ENCODE data around the gene ENTPD2.

Gene ENTPD2

DNA sequence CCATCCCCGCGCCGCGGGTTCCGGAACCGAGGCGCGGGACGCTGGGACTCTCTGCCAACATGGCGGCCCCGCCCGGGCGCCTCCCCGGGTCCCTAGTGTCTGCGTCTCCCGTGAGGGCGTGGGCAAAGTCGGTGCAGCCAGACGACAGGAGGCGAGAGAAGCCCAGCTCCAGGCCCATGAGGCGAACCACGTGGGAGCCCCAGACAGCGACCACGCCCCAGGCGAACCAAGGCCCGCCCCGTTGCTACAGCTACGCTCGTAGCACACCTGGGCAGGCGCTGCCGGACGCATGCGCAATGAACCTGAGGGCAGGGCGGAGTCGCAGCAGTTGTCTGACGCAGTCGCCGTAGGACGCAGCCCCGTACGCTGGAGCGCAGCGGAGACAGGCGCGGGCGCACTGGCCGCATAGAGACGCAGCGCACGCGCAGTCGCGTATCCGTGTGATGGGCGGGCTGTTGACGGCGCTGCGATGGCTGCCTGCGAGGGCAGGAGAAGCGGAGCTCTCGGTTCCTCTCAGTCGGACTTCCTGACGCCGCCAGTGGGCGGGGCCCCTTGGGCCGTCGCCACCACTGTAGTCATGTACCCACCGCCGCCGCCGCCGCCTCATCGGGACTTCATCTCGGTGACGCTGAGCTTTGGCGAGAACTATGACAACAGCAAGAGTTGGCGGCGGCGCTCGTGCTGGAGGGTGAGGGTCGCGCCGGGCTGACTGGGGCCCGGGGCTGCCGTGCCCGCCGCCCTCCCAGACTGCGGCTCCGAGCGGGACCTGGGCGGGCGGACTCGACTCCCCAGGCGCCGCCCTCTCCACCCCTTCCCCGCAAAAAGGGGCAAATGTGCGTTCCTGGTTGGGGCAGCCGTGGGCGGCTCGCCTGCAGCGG, 32.9 kb upstream of the ENTPD2 start, which contains the start of gene MAN1B1:
Gene MAN1B1 (plus strand): TSS at position 455 of the 878 bp plus-strand sequence. CDS start 15 bp downstream, at position 470.
- peak; percentile 99 for DNase-seq (ENCODE audit: extremely low spot score)
- CTCF ChIA-PET: interaction anchor here (0.6 to 1.6 kb wide), 10 partner anchors 9 to 141 kb away, joined by 3 to 8 read pairs (median 4); partner anchors contain the start of genes ABCA2 and UAP1L1
- POLR2A ChIA-PET: interaction anchor here (0.7 to 2.4 kb wide), 32 partner anchors 9 to 312 kb away, joined by 3 to 27 read pairs (median 4); partner anchors contain the start of genes ANAPC2, LRRC26, RNF224 and SAPCD2
- TF ChIP-seq PKNOX1 (IDR thresholded peaks at IDR 0.05): peak; percentile 92
- TF ChIP-seq FOXA1 (IDR thresholded peaks at IDR 0.05): no peak
- TF ChIP-seq L3MBTL2 (conservative IDR thresholded peaks at IDR 0.05): peak; percentile 56; the same call in 1 of the 2 replicates
- TF ChIP-seq HDGF (IDR thresholded peaks at IDR 0.05; ENCODE audit: borderline replicate concordance): peak; percentile 43; the same call in 1 of the 2 replicates
- no peak for TF ChIP-seq FOXK2 (IDR thresholded peaks at IDR 0.05)
- no peak for TF ChIP-seq ZNF384 (IDR thresholded peaks at IDR 0.05)
- no peak for TF ChIP-seq LEF1 (IDR thresholded peaks at IDR 0.05; ENCODE audit: borderline replicate concordance)
- no peak for TF ChIP-seq ARNT (IDR thresholded peaks at IDR 0.05)
- TF ChIP-seq SP1 (IDR thresholded peaks at IDR 0.05): no peak
- TF ChIP-seq FOXM1 (IDR thresholded peaks at IDR 0.05; ENCODE audit: borderline replicate concordance): no peak
- no peak for TF ChIP-seq CTBP1 (IDR thresholded peaks at IDR 0.05; ENCODE audit: borderline replicate concordance)
- TF ChIP-seq SUZ12 (IDR thresholded peaks at IDR 0.05): no peak
- no peak for TF ChIP-seq ELF4 (IDR thresholded peaks at IDR 0.05)
- TF ChIP-seq BHLHE40 (IDR thresholded peaks at IDR 0.05; ENCODE audit: borderline replicate concordance): no peak
- peak; percentile 53; the same call in 1 of the 2 replicates for TF ChIP-seq TARDBP (IDR thresholded peaks at IDR 0.05)
- no peak for TF ChIP-seq NFRKB (IDR thresholded peaks at IDR 0.05)

DNA sequence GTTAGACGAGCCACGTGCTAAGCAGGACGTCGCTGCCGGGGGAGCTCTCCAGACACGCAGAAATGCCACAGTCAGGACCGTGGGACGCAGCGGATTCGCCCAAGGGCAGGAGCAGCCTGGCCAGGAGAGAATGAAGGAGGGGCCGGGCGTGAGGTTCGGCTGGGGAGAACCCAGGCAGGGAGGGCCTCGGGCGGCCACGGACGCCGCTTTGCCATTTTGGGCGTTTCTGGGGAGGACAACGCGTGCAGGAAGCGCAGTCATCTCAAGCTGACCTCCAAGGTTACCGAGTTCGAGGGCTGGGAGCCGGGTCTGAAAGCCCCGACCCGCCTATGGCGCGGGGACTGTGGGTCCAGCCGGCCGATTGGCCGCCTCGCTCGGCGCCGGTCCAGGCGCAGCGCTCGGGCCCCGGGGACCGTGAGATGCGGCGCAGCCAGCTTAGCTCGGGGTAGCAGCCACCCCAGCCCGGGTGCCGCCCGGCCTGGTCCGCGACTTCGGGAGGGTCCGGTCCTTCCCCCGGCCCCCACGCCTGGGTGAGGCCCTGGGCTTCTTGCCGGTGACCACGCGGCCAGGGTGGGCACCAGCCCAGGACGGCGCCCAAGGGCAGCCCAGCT, 32.2 kb upstream of the ENTPD2 start:
- POLR2A ChIA-PET: interaction anchor here (0.7 to 2.4 kb wide), 24 partner anchors 9 to 311 kb away, joined by 3 to 27 read pairs (median 4); partner anchors contain the start of genes ANAPC2, LRRC26, RNF224 and SAPCD2
- CTCF ChIA-PET: interaction anchor here (0.6 to 1.6 kb wide), 8 partner anchors 9 to 140 kb away, joined by 3 to 8 read pairs (median 4); partner anchors contain the start of genes ABCA2 and UAP1L1
- DNase-seq (ENCODE audit: extremely low spot score): no peak
- no peak for TF ChIP-seq FOXA1 (IDR thresholded peaks at IDR 0.05)
- TF ChIP-seq L3MBTL2 (conservative IDR thresholded peaks at IDR 0.05): peak; percentile 38

- CTCF ChIA-PET: no interaction called here
- TF ChIP-seq BHLHE40 (IDR thresholded peaks at IDR 0.05; ENCODE audit: borderline replicate concordance) (no peak), FOXK2 (IDR thresholded peaks at IDR 0.05) (no peak), NFRKB (IDR thresholded peaks at IDR 0.05) (no peak), ELF4 (IDR thresholded peaks at IDR 0.05) (no peak), SUZ12 (IDR thresholded peaks at IDR 0.05) (no peak), FOXA1 (IDR thresholded peaks at IDR 0.05) (no peak), HDGF (IDR thresholded peaks at IDR 0.05; ENCODE audit: borderline replicate concordance) (no peak), ARNT (IDR thresholded peaks at IDR 0.05) (no peak), L3MBTL2 (conservative IDR thresholded peaks at IDR 0.05) (no peak), ZNF384 (IDR thresholded peaks at IDR 0.05) (no peak), FOXM1 (IDR thresholded peaks at IDR 0.05; ENCODE audit: borderline replicate concordance) (no peak), PKNOX1 (IDR thresholded peaks at IDR 0.05) (no peak), SP1 (IDR thresholded peaks at IDR 0.05) (no peak), CTBP1 (IDR thresholded peaks at IDR 0.05; ENCODE audit: borderline replicate concordance) (no peak)
- no peak for DNase-seq (ENCODE audit: extremely low spot score)
- POLR2A ChIA-PET: interaction anchor here (1.1 to 1.9 kb wide), 2 partner anchors 14 to 45 kb away, joined by 3 to 7 read pairs; partner anchors contain the start of gene SAPCD2
Measured at GRCh38 chr9:137084526-137084925, 30.7 kb upstream of the ENTPD2 start.

DNA sequence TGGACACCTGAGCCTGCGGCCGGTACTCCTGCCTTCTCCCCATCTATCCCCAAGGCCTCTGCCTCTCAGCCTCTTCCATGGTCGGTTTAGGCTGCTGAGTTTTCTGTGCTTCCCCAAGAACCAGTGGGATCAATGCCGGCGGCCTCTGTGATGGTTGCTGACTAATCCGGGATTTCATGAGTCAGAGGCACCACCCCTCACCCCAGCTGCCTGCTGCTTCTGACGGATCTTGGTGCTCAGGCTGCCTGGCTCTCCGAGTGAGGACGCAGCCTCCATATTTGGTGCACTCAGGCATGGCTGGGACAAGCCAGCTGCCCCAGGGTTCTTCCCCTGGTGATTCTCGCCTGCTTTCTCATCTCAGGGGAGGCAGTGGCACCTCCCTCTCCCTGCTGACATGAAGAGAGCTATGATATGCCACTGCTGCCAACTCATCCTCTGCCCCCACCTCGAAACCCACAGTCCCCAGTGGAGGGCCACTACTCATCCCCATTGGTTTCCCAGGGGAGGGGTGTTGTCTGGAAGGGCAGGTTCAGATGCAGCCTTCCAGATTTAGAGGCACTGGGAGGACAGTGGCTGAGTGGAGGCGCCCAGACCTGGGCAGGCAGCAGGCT, 29.6 kb upstream of the ENTPD2 start:
- POLR2A ChIA-PET: interaction anchor here (1.1 to 1.9 kb wide), 2 partner anchors 13 to 46 kb away, joined by 3 to 7 read pairs; partner anchors contain the start of gene SAPCD2

More for the DNA sequence above, 29.6 kb upstream of the ENTPD2 start:
- no peak for TF ChIP-seq NFRKB (IDR thresholded peaks at IDR 0.05)
- TF ChIP-seq BHLHE40 (IDR thresholded peaks at IDR 0.05; ENCODE audit: borderline replicate concordance): no peak
- no peak for TF ChIP-seq TARDBP (IDR thresholded peaks at IDR 0.05)
- TF ChIP-seq ELF4 (IDR thresholded peaks at IDR 0.05): no peak
- no peak for TF ChIP-seq PKNOX1 (IDR thresholded peaks at IDR 0.05)
- no peak for TF ChIP-seq LEF1 (IDR thresholded peaks at IDR 0.05; ENCODE audit: borderline replicate concordance)
- no peak for TF ChIP-seq ARNT (IDR thresholded peaks at IDR 0.05)
- DNase-seq (ENCODE audit: extremely low spot score): no peak
- CTCF ChIA-PET: interaction anchor here (0.6 kb wide), 1 partner anchor 9 kb away, joined by 3 read pairs; no protein-coding TSS in a partner anchor

Measured in HEK293T (cell line).